GM19023 (cell line): ENCODE measurements around the gene NKX6-2.

Source experiments
- ATAC-seq: cut with Tn5 transposase; IDR thresholded peaks from one replicate; pipeline ENCODE4 v1.9.1; 2021; ENCODE audit warnings: mild to moderate bottlenecking, moderate library complexity; ENCODE audit not compliant: unreplicated experiment

Gene NKX6-2

DNA sequence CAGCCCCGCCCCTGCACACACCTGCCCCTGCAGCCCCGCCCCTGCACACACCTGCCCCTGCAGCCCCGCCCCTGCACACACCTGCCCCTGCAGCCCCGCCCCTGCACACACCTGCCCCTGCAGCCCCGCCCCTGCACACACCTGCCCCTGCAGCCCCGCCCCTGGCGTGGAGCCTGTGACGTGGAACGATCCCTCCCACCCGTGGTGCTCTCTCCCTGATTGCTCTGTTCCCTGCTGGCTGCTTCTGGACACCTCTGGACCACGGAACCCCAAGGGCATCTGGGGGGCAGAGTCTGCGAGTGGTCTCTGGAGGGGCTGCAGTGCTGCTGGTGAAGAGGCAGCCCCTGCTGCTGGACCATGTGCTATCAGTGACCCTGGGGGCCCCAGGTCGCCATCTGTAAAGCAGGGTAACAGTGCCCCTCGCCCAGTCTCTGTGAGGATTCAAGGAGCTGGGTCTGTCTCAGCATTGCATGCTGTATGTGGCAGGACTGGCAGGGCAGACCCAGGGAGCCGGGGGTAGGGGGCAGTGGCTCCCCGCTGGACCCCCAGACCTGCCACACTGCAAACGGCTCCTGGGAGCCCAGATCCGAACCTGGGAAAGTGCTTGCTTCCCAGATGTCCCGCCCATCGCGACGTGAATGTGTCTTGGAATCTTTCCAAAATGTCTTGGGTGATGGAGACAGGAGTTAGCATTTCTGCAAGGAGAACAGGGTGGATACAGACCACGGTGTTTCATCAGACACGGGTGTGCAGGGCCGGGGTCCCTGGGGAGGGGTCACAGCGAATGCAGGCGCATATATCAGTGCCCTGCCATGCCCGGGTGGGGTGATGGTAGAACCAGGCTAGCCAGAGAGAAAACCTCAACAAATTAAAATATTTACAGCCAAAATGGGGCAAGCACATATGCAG is 27.9 kb upstream of the NKX6-2 start:
- ATAC-seq: no peak

DNA sequence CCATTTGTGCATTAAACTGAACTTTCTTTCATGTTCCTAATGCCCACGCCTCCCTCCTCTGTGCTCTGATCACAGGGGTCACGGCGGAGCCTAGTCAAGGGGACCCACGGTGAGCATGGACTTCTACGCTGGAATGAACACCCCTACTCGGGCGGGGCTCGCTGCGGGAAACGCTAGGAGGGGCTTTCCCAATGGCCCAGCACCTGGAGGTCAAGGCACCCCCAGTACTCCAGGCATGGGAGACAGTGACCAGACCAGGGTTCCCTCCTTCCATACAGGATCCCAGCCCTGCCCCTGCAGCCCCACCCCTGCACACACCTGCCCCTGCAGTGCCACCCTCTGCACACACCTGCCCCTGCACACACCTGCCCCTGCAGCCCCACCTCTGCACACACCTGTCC is 27.1 kb upstream of the NKX6-2 start:
- ATAC-seq: no peak

DNA sequence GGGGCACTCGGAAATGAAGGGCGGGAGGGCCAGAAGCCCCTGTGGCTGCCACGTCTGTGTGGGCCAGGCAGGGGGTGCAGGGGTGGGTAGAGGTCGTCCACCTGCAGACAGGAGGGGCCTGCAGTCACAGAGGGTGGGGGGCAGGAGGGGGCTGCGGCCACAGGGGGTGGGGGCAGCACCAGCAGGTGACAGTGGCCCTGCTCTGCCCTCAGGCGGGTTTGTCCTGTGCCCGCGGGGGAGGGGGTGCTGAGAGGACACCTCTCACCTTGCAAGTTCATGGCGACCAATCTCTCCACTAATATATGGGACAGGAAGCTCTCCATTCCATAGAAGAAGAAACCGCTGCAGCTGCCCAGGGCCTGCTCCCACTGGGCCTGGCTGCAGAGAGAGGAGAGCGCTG is 26.6 kb upstream of the NKX6-2 start:
- no peak for ATAC-seq

DNA sequence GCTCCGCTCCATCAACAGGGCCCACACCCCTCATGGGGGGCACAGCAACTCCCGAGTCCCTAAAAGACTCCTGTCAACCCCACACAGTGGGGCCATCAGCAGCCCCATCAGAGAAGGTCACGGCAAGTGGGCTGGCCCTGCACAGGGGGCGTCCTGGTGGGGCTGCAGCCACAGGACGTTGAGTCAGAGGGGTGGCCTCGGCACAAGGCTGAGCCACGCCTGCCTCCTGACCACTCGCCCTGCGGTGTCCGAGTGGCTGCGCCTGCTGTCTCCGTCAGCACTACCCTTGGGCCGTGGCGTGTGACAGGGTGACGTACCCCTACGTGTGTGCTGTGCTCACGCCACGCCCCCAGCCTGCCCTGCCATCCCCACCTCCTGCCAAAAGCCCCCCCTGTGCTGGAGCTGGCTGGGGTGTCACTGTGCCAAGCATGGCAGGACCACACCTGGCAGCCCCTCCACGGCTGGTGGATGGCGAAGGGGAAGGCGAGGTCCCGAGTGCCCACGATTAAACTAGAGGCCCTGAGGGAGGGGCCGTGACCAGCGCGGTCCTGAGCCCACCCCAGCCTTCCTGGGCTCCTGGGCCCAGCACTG is 26.0 kb upstream of the NKX6-2 start:
- no peak for ATAC-seq

DNA sequence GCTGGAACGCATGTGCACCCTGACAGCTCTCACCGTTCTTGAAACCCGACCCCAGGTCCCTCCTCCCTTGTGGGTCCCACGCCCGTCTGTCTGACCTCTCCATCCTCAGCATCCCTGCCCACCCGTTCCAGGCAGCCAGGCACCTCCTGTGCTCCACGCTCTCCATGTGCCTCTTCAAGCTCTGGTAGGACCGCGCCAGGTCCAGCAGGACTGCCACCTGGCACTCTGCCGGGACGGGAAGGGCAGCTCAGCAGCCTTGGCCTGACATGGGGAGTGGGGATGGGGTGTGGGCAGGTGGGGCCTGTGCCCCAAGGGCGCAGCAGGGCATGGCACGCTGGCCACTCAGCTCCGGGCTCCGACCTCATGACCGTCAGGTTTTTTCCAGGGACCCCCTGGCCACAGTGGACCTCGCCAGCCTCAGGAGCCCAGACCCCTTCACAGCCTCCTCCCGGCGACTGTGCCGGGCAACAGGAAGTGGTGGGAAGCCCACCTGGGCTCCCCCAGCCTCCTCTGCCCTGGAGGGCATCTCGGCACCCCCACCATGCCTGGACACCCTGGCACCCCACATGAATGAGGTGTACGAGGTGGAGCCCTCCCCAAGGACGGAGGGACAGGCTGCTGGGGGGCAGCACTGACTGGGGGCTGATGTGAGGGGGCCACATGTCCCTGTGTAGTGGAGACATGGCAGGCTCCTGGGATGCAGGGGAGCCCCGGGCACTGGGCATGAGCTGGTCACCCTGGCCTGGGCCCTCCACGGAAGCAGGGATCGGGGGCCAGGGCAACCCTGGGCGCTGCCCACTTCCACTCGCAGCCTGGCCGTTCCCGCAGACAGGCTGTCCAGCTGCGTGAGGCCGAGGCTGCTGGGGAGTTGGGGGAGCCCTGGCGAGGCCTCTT is 25.1 kb upstream of the NKX6-2 start:
- no peak for ATAC-seq

DNA sequence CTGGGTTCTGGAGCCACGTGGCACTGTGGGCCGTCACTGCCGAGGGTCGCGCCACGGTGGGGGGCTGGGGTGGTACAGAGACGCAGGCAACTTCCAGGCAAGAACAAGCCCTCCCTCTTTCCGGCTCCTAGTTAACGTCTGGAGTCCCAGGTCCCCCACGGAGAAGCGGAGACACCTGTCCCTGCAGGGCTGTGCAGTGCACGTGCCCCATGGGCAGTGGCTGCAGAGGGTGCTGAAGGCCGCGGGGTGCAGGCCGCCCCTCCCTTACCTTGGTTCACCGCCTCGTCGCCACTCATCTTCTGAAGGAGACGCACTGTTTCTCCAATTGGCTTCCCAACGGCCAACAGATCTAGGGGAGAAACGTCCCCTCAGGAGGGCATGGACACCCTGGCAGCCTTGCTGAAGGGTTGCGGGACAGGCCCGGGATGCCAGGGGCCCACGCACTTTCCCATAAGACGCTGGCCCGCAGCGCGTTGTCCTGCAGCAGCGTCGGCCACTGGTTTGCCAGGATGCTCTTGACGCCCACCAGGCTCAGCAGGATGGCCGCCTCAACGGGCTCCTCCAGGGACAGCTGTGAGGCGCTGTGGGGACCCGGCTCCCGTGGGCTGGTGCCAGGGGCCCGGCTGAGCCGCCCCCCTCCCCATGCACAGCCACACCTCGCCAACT is 24.3 kb upstream of the NKX6-2 start:
- ATAC-seq: no peak

DNA sequence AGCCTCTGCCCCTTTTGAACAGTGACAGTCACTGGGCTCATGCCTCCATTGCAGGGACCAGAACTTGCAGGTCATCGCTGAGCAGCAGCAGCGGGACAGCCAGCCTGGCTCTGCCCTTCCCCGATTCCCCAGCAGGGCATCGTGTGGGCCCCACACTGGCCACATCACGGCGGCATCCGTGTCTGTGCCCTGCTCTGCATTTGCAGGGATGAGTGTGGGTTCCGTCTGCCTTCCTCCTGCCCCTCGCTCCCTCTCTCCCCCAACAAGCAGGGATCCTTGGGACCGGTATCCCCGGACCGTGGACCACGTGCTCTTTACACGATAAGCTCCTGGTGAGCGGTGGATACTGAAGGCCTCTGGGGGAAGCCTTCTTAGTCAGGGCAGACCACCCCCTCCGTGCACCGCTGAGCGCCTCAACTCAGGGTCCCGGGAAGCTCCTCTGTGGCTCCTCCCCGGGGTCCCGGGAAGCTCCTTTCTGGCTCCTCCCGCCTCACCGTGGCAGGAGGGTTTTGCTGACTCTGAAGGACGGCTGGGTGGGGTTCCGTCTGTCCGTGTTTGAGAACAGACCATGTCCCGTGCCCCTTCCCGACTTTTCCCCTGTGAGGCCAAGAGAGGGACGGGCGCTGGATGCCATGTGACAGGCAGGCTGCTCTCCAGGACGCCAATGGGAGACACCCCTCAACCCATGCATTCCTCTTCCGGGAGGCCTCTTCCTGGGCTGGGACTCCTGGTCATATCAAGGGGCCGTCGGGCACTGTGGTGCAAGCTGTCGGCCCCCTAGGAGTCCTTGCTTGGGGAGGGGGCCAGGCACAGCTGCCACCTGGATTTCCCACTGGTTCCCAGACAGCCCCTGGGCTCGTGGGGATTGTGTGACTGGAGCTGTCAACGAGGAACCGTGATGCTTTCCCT is 23.5 kb upstream of the NKX6-2 start:
- ATAC-seq: no peak

DNA sequence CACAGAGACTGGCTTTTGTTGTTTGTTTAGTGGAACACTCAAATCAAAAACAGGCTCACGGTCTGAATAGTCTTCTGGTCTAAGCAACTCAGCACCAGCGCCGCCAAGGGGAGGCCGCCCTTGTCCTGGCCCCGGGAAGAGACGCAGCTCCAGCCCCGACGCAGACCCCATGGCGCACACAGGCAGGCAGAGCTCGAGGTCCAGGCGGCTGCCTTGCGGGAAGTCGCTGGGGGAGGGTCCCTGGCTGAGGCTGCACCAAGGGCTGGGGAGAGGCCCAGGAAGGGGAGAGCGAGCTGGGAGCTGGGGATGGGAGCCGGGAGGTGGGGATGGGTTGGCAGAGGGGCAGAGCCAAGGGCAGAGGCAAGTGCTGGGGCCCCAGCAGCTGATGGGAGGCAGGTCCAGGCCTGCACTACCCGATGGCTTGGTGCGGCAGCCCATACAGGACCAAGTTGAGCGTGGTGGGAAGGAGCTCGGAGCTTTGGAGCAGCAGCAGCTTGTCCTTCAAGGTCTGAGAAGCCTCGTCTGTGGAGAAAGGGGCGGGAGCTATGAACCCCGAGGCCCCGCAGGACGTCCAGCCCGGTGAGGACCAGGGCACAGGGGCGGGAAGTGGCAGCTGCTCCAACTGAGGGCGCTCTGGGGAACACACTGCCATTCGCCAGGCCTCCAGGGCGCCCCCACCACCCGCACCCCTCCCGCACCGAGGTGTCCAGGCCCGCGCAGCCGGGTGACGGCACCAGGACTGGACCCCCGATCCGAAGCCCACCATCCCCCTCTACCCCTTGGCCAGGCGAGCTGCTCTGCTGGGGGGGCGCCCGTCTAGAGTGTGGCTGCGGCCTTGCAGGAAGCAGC is 22.7 kb upstream of the NKX6-2 start:
- no peak for ATAC-seq

DNA sequence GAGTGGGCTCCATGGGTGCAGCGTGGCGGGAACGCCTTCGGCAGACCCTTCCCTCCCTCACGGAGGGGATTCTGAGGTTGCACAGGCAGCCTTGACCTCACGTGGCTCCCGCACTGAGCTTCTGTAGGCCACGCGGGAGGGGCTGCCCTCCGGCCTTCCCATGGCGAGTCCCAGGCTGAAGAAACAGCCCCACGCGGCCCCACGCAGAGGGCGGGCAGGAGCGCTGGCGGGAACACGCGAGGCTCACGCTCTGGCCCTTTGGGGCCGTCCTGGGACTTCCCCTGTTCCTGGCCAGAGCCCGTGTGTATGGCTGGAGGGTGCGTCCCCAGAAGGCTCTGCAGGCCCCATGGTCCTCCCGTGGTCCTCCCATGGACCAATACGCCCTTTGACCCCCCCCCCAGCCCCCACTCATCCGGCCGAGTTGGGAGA is 21.7 kb upstream of the NKX6-2 start:
- ATAC-seq: no peak

DNA sequence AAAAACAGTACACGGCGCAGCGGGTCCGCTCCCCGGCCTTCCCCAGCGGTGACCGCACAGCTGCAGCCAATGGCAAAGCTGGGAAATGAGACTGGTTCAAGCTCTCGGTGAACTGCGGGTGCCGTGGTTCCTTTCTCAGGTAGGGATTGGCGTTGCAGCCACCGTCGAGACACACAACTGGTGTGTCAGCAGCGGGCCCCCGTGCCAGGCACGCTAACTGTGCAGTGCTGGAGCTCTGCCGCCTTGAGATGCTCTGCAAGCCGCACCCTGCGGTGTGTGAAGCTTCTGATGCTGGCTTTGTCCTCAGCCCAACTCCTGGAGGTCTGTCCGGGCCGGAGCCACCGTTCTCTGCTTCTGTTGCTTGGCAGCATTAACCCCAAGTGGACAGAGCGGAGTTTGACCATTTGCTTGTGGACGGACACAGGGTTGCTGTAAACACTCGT is 20.6 kb upstream of the NKX6-2 start:
- no peak for ATAC-seq

DNA sequence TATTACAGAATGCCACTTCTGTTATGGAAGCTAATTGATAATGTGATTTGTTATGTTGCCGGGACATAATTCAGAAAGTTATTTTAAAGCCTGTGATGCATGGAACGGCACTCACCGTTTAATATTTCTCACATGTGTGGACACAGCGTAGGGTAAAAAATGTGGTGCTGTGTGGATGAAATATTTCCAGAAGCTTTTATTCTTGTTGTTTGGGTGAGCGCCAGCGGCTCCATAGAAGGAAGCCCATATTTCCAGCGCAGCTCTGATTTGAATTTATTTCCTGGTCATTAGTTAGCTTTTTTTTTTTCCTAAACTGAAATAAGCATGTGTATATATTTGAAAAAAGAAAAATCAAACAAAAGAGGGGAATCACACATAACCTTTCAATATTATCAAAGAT is 20.2 kb upstream of the NKX6-2 start:
- ATAC-seq: no peak

DNA sequence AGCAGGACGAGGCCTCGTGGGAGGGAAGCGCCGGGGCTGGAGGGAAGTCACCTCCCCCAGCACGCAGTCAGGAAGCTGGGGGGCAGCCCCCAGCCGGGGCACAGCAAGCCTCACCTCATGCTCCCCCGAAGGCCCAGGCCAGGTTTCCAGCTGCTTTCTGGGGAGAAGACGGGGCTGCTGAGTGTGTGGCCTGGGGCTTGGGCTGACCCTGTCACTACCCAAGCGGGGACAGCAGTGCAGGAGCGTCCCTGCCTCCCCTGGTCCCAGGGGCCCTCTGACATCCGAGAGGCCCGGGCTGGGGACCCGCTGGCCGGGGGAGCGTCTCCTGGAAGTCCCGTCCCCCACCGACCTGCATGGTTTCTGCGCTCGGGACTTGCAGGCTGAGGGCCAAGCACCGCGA is 19.7 kb upstream of the NKX6-2 start:
- no peak for ATAC-seq

DNA sequence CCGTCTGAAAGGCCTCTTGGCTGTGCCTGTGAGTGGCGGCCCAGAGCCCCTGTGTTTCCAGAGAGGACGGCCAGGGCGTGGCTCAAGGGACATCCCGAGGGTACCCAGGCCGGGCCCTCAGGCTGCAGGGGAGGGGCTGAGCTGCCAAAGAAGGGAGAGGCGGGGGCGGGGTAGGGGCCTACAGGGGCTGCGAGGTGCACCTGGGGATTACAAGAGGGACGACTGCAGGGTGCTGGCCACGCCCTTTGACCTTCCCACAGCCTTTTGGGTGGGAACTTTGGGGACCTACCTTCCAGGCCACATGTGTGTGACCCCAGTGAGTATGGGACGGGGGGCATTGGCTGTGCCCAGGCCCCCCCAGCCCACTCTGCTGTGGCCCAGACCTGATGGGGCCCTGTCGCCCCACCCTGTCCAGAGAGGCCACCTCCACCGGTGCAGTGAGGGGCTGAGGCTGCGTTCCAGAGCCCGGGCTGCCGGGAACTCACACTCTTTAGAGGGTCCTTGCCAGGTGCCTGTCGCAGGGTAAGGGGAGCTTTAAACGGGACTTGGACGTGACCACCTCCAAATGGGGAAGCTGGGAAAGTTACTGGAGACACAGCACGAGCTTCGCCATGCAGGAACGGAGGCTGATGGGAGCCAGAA is 19.0 kb upstream of the NKX6-2 start:
- no peak for ATAC-seq

DNA sequence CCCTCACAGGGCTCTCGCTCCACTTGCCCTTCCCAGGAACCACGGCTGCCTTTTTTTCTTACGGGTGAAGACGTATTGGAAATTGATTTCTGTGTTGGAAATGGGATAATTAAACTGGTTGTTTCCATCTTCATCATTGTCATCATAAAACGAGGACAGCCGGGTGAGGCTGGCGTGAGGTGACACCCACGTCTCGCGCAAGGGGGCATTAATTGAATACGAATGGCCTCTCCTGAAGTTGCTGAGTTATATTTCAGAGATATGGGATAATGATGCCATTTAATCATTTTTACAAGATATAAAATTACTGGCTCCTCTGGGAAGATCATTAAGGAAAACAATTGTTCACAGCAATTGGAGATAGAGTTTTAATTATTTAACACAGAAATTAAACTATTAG is 18.3 kb upstream of the NKX6-2 start:
- ATAC-seq: no peak

DNA sequence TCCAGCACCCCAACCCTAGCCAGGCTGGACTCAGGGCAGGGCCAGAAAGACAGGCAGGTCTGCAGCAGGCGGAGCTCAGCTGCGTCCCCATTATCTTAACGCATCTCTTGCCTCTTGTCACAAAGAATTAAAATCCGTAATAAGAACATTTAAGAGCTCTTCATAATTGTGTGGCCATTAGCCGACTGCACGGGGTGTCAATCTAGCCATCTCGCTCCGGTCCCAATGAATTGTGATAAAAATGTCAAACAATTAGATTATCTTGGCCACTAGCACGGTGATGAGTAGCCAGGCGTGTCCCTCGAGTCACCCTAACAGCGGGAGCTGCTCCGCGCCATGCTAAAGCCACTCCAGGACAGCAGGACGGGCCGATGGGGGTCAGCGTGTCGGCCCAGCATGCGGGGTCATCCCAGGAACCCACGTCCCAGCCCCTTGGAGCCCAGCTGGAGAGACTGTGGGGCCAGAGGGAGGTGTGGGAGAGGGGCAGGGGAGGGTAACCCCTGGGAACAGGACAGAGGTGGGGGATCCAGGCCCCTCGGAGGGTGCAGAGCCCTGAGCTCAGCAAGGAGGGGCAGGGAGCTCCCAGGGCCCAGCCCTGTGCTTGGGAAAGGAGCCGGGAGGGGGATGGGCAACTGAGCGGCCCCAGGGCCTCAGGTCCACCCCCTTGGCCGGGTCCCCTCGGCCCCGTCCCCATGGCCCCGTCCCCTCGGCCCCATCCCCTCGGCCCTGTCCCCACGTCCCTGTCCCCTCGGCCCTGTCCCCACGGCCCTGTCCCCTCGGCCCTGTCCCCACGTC is 17.7 kb upstream of the NKX6-2 start:
- no peak for ATAC-seq

DNA sequence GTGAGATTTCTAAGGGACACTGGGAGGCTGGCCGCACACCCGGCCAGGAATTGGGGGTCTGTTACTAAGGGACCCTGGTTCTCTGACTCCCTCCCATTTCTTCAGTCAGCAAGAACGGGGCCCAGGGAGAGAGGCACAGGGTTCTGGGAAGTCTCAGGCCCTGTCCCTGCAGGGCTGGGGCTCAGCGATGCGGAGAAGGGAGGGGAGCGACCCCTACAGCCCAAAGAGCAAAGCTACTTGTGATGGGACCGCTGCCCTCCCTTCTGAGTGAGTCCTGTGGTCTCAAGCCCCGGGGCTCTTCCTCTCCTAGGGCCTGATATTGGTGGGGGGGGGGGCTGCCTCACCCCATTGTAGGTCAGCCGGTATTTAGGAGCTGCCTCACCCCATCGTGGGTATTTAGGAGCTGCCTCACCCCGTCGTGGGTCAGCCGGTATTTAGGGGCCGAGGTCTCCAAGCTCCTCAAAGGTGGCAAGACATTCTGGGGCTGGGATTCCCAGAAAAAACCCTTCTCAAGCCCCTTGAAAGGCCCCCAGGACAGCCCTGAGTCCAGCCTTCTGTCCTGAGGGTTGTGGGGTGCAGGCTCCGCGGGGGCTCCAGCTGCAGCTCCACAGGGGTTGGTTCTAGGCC is 16.9 kb upstream of the NKX6-2 start:
- ATAC-seq: no peak

DNA sequence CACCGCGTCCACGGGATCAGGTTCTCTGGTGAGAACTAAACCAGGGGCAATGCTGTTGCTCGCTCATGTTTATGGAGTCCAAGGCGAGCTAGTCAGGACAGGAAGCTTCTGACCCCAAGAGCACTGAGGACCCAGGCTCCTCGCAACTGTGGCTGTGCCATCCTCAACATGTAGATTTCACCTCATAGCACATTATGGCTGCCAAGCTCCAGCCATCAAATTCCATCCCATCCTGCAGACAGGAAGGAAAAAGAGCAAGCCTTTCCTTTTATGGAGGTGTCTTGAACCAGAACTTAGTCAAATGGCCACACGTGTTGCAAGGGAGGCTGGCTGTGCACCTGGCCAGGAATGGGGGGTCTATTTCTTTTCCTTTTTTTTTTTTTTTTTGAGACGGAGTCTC is 16.1 kb upstream of the NKX6-2 start:
- ATAC-seq: no peak
